HG03565 (cell line): Measurements from ENCODE around the gene R3HDM1.

Experiments used
- ATAC-seq: cut with Tn5 transposase; IDR thresholded peaks from one replicate; pipeline ENCODE4 v1.9.1; 2021; ENCODE audit warnings: mild to moderate bottlenecking, moderate library complexity; ENCODE audit not compliant: unreplicated experiment

R3HDM1 gene

GRCh38 chr2:135773917-135774316 lies 242.6 kb downstream of the R3HDM1 start:
- ATAC-seq: no peak
